ENCODE results near the gene PRSS53. TPM values are rescaled to one million over a fixed set of nuclear protein-coding genes. Genes with fewer than 3 reads are reported as not detected.

PRSS53 gene
- total RNA-seq, 3 donors from 2014 or later, result 1.1 to 2.7 (median 1.3) TPM

- H3K4me1 ChIP-seq (ENCODE audit: low read depth), result peaks cover 10% of the 10 kb centered on the region
- no peak for ATAC-seq
- no peak for DNase-seq
- H3K4me3 ChIP-seq, result no peak overlapping the region
- intact Hi-C loops (cut with DNase I, micrococcal nuclease), result no loop called here
- TF ChIP-seq, protein P1, sequence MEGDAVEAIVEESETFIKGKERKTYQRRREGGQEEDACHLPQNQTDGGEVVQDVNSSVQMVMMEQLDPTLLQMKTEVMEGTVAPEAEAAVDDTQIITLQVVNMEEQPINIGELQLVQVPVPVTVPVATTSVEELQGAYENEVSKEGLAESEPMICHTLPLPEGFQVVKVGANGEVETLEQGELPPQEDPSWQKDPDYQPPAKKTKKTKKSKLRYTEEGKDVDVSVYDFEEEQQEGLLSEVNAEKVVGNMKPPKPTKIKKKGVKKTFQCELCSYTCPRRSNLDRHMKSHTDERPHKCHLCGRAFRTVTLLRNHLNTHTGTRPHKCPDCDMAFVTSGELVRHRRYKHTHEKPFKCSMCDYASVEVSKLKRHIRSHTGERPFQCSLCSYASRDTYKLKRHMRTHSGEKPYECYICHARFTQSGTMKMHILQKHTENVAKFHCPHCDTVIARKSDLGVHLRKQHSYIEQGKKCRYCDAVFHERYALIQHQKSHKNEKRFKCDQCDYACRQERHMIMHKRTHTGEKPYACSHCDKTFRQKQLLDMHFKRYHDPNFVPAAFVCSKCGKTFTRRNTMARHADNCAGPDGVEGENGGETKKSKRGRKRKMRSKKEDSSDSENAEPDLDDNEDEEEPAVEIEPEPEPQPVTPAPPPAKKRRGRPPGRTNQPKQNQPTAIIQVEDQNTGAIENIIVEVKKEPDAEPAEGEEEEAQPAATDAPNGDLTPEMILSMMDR (IDR thresholded peaks at IDR 0.05), result no peak
- H3K36me3 ChIP-seq (ENCODE audit: low read depth), result no peaks in the 10 kb centered on the region
- no peaks in the 10 kb centered on the region for H3K9me3 ChIP-seq
These were observed 1.8 kb upstream of the PRSS53 start for GRCh38 chr16:31090540-31090939.

DNA sequence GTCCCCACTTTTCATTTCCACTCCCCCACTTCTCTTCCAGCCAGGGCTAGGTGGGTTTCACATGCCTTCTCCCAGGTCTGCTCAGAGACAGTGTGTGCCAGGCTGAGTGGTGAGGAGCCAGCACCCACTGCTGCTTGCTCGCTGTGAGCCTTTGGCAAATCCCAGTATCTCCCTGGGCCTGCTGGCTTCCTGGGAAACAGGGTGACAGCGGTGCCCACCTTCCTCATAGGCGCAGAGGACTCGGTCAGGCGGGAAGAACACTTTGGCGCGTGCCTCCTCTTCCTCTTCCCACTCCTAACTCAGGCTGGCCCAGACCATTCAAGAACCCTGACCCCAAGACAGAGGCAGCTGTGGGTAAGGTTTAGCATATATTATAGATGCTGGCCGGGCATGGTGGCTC lies 456 bp upstream of the PRSS53 start:
- no peaks in the 10 kb centered on the region for H3K36me3 ChIP-seq (ENCODE audit: low read depth)
- no peak overlapping the region for H3K4me3 ChIP-seq
- TF ChIP-seq, protein P1 (IDR thresholded peaks at IDR 0.05), result no peak
- no peak for ATAC-seq
- DNase-seq, result no peak
- H3K4me1 ChIP-seq (ENCODE audit: low read depth), result peaks cover 9% of the 10 kb centered on the region
- intact Hi-C loops (cut with DNase I, micrococcal nuclease), result no loop called here
- no peaks in the 10 kb centered on the region for H3K9me3 ChIP-seq

- intact Hi-C loops (cut with DNase I, micrococcal nuclease), result no loop called here
- no peak for ATAC-seq
- Histone ChIP-seq H3K9me3 (no peaks in the 10 kb centered on the region), H3K4me1 (ENCODE audit: low read depth) (no peaks in the 10 kb centered on the region), H3K4me3 (no peak overlapping the region), H3K36me3 (ENCODE audit: low read depth) (no peaks in the 10 kb centered on the region)
- TF ChIP-seq, protein P1 (IDR thresholded peaks at IDR 0.05), result no peak
- no peak for DNase-seq
These were observed 772 bp downstream of the PRSS53 start for GRCh38 chr16:31087971-31088370.

- H3K36me3 ChIP-seq (ENCODE audit: low read depth), result no peaks in the 10 kb centered on the region
- H3K9me3 ChIP-seq, result no peaks in the 10 kb centered on the region
- no peak for ATAC-seq
- intact Hi-C loops (cut with DNase I, micrococcal nuclease), result no loop called here
- DNase-seq, result no peak
- no peaks in the 10 kb centered on the region for H3K4me1 ChIP-seq (ENCODE audit: low read depth)
- TF ChIP-seq, protein P1 (IDR thresholded peaks at IDR 0.05), result no peak
- H3K4me3 ChIP-seq, result no peak overlapping the region
These were observed 1.3 kb downstream of the PRSS53 start for GRCh38 chr16:31087481-31087880.

- H3K4me3 ChIP-seq, result no peak overlapping the region
- intact Hi-C loops (cut with DNase I, micrococcal nuclease), result no loop called here
- ATAC-seq, result no peak
- no peak for DNase-seq
- no peaks in the 10 kb centered on the region for H3K36me3 ChIP-seq (ENCODE audit: low read depth)
- H3K4me1 ChIP-seq (ENCODE audit: low read depth), result no peaks in the 10 kb centered on the region
- no peaks in the 10 kb centered on the region for H3K9me3 ChIP-seq
- TF ChIP-seq, protein P1 (IDR thresholded peaks at IDR 0.05), result no peak
These were observed 2.2 kb downstream of the PRSS53 start for GRCh38 chr16:31086629-31086906.

DNA sequence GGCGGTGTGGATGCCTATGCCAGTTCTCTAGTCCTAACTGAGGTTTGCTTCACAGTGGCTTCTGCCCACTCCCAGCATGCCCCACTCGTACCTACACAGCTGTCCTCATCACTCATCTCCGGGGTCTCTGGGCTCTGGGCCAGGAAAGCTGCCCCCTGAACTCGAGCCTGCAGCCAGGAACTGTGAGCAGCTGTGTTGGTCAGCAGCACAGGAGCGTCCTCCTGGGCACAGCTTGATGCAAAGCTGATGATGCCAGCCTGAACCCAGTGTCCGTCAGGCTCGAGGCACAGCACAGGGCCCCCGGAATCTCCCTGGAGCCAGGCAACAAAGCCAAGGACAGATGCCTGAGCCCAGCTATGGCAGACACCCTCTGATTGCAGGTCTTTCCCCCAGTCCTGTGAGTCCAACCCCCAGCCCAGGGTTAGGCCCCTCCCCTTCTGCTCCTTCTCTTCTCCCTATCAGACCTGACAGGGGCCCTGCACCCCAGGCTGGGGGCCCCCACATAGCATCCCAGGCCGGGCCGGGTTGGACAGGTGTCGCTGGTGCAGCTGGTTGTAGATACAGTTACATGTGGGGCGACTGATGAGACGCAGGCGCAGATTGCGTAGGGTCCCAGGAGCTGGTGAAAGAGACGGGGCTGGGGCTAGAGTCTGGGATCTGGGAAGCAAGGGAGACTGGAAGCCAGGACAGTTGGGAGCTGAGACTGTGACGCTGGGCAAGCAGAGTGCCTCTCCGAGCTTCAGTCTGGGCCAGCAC lies 2.7 kb downstream of the PRSS53 start:
- DNase-seq (no peak), ATAC-seq (no peak)
- intact Hi-C loops (cut with DNase I, micrococcal nuclease), result no loop called here
- no peaks in the 10 kb centered on the region for H3K9me3 ChIP-seq
- H3K4me3 ChIP-seq, result no peak overlapping the region
- H3K4me1 ChIP-seq (ENCODE audit: low read depth), result no peaks in the 10 kb centered on the region
- TF ChIP-seq, protein P1 (IDR thresholded peaks at IDR 0.05), result no peak
- H3K36me3 ChIP-seq (ENCODE audit: low read depth), result no peaks in the 10 kb centered on the region

All from mucosa of descending colon (tissue), 3 donors.